Measurements from ENCODE around the gene NEK4. TPM values are rescaled to one million over a fixed set of nuclear protein-coding genes. Genes with fewer than 3 reads are reported as not detected.

The NEK4 gene
- total and polyA plus RNA-seq, 2 of the 13 experiments (the other 11 are each of a cell fraction or from before 2014, with no cell fraction given), result 16.5 to 38.0 TPM

DNA sequence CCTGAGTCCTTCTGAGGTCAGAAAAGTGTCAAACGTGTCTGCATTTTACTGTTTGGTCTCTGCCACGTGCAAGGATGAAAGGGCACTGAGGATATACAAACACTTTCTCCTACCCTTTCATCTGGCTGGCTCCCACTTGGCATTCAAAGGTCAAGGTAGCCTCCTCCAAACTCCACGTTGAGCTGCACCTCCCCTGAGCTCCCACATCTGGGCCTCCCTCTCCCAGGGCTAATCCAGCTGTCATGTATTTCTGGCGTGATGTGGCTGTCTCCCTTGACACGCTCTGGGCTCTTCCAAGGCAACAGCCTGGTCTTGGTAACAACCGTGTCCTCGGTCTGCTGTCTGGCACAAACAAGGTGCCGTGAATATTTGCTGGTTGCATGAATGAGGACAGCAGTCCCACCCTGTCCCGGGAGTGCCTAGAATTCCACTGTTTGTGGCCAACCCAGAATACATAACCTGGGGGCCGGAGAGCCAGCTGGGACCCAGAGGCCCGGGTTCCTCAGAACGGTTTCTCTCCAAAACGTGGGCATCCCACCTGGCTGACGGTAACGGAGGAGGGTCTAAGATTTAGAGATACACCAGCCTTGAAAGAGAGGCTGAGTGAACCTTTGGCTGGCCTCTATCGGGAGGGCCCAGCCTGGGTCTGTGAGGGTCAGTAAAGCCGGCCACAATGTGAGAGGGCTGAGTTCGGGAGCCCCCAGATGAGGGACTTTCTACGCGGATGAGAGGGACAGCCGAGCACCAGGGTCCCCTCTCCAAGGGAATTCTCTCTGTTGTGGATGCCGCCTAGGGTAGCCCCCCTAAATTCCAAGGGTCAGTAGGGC, 65.9 kb downstream of the NEK4 start (continued):
- TF ChIP-seq ZBTB14 (CRISPR knock-in tag; IDR thresholded peaks at IDR 0.05) (0 out of 2 replicates have a peak, but pooled peaks have one; percentile 41), BRD4 (CRISPR knock-in tag; IDR thresholded peaks at IDR 0.05) (0 out of 2 replicates have a peak, but pooled peaks have one; percentile 68), ZNF891 (CRISPR knock-in tag; IDR thresholded peaks at IDR 0.05) (no peak), NFE2 (CRISPR knock-in tag; IDR thresholded peaks at IDR 0.05) (no peak), FOXP1 (IDR thresholded peaks at IDR 0.05) (no peak), FOXP1 (CRISPR knock-in tag; IDR thresholded peaks at IDR 0.05) (peak; percentile 93), ZNF180 (CRISPR knock-in tag; IDR thresholded peaks at IDR 0.05; ENCODE audit: borderline replicate concordance, low read depth) (no peak), MTA3 (CRISPR knock-in tag; IDR thresholded peaks at IDR 0.05) (no peak), RNF2 (conservative IDR thresholded peaks at IDR 0.05; ENCODE audit: low read depth) (no peak), KIAA2018 (CRISPR knock-in tag; IDR thresholded peaks at IDR 0.05; ENCODE audit: borderline replicate concordance) (no peak), ZNF207 (IDR thresholded peaks at IDR 0.05; ENCODE audit: borderline replicate concordance) (no peak), KAT2B (IDR thresholded peaks at IDR 0.05; ENCODE audit: borderline replicate concordance, low read depth, low read length) (no peak), ZFP62 (CRISPR knock-in tag; IDR thresholded peaks at IDR 0.05) (no peak)
- TF ChIP-seq, protein P1, sequence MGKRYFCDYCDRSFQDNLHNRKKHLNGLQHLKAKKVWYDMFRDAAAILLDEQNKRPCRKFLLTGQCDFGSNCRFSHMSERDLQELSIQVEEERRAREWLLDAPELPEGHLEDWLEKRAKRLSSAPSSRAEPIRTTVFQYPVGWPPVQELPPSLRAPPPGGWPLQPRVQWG (CRISPR knock-in tag; IDR thresholded peaks at IDR 0.05; ENCODE audit: borderline replicate concordance, low read depth), result no peak
- TF ChIP-seq, protein P2, sequence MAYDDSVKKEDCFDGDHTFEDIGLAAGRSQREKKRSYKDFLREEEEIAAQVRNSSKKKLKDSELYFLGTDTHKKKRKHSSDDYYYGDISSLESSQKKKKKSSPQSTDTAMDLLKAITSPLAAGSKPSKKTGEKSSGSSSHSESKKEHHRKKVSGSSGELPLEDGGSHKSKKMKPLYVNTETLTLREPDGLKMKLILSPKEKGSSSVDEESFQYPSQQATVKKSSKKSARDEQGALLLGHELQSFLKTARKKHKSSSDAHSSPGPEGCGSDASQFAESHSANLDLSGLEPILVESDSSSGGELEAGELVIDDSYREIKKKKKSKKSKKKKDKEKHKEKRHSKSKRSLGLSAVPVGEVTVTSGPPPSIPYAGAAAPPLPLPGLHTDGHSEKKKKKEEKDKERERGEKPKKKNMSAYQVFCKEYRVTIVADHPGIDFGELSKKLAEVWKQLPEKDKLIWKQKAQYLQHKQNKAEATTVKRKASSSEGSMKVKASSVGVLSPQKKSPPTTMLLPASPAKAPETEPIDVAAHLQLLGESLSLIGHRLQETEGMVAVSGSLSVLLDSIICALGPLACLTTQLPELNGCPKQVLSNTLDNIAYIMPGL (CRISPR knock-in tag; IDR thresholded peaks at IDR 0.05; ENCODE audit: borderline replicate concordance in 1 of 2, low read depth in 1 of 2), result no peak; a peak in 2 of 4 replicates

Data from HepG2 (cell line).